22Rv1 (cell line): ENCODE measurements around the gene CDC42.

Source experiments
- CTCF ChIP-seq: fragments of 450-650 bp; IDR thresholded peaks from 2 replicates; pipeline ENCODE4 v1.5.1; 2017; ENCODE audit warnings: mild to moderate bottlenecking
- ZFX ChIP-seq: fragments of 450-650 bp; IDR thresholded peaks from 2 replicates; pipeline ENCODE4 v1.6.1; 2017; ENCODE audit warnings: antibody characterized with exemption, borderline replicate concordance

GRCh38 chr1:22128392-22128791, 75.9 kb downstream of the CDC42 start:
- no peak for TF ChIP-seq CTCF
- TF ChIP-seq ZFX: no peak
